NCI-H2227 (cell line): ENCODE results near the gene FAN1.
"Not testable (repeated sequence)": the region's sequence is repeated elsewhere in the genome, so short reads cannot be mapped to it uniquely, and the experiment has no call there.

Experiments
- DNase-seq: peaks from one replicate; lab custom pipeline; 2025; ENCODE audit not compliant: unreplicated experiment; lab: John Stamatoyannopoulos, UW

FAN1 gene

GRCh38 chr15:30903497-30904187 lies at the start of gene FAN1:
Gene FAN1, plus strand, starts transcription at chr15:30903915. Its CDS starts 749 bp downstream, at chr15:30904664.
- DNase-seq = peak; percentile 82

GRCh38 chr15:30859091-30859874 lies 44.4 kb upstream of the FAN1 start:
- DNase-seq = no peak

GRCh38 chr15:30865257-30865656 lies 38.5 kb upstream of the FAN1 start:
- no peak for DNase-seq

GRCh38 chr15:30870681-30871080 lies 33.0 kb upstream of the FAN1 start:
- DNase-seq = no peak

GRCh38 chr15:30872341-30872748 lies 31.4 kb upstream of the FAN1 start:
- DNase-seq = no peak

- DNase-seq = no peak
Observed at GRCh38 chr15:30877070-30877469, 26.6 kb upstream of the FAN1 start.

- no peak for DNase-seq
Observed at GRCh38 chr15:30878515-30878914, 25.2 kb upstream of the FAN1 start.

- DNase-seq = no peak
Observed at GRCh38 chr15:30882849-30883433, 20.8 kb upstream of the FAN1 start.

GRCh38 chr15:30883666-30884065 lies 20.0 kb upstream of the FAN1 start:
- not testable (repeated sequence) for DNase-seq

GRCh38 chr15:30885814-30886213 lies 17.9 kb upstream of the FAN1 start:
- DNase-seq = no peak

GRCh38 chr15:30889196-30889595 lies 14.5 kb upstream of the FAN1 start:
- peak; percentile 2 for DNase-seq

- DNase-seq = no peak
Observed at GRCh38 chr15:30895461-30896210, 8.1 kb upstream of the FAN1 start.

GRCh38 chr15:30896211-30896606 lies 7.5 kb upstream of the FAN1 start:
- no peak for DNase-seq

- DNase-seq = no peak
Observed at GRCh38 chr15:30901889-30902288, 1.8 kb upstream of the FAN1 start.

- no peak for DNase-seq
Observed at GRCh38 chr15:30904812-30905211, 1.1 kb downstream of the FAN1 start.

- DNase-seq = no peak
Observed at GRCh38 chr15:30905821-30906220, 2.1 kb downstream of the FAN1 start.

- DNase-seq = no peak
Observed at GRCh38 chr15:30906366-30906765, 2.7 kb downstream of the FAN1 start.

GRCh38 chr15:30913761-30914160 lies 10.0 kb downstream of the FAN1 start:
- DNase-seq = no peak

- DNase-seq = no peak
Observed at GRCh38 chr15:30917013-30917412, 13.3 kb downstream of the FAN1 start.

GRCh38 chr15:30917675-30918074 lies 14.0 kb downstream of the FAN1 start:
- DNase-seq = no peak

- no peak for DNase-seq
Observed at GRCh38 chr15:30918366-30918765, 14.7 kb downstream of the FAN1 start.
